GM19025 (cell line): Measurements from ENCODE around the gene EYA4.
"Not testable (repeated sequence)": the region's sequence is repeated elsewhere in the genome, so short reads cannot be mapped to it uniquely, and the experiment has no call there.

Experiments
- ATAC-seq: cut with Tn5 transposase; IDR thresholded peaks from one replicate; pipeline ENCODE4 v1.9.1; 2021; ENCODE audit warnings: mild to moderate bottlenecking, low read depth, moderate library complexity; ENCODE audit not compliant: unreplicated experiment

EYA4 gene

GRCh38 chr6:133393891-133394290 is 152.7 kb downstream of the EYA4 start:
- ATAC-seq, result no peak

GRCh38 chr6:133394630-133395029 is 153.5 kb downstream of the EYA4 start:
- no peak for ATAC-seq

- no peak for ATAC-seq
Observed at GRCh38 chr6:133396233-133396983, 155.3 kb downstream of the EYA4 start.

GRCh38 chr6:133396984-133397348 is 155.8 kb downstream of the EYA4 start:
- ATAC-seq, result no peak

GRCh38 chr6:133397601-133398000 is 156.4 kb downstream of the EYA4 start:
- ATAC-seq, result not testable (repeated sequence)

- ATAC-seq, result no peak
Observed at GRCh38 chr6:133399426-133399825, 158.3 kb downstream of the EYA4 start.

- no peak for ATAC-seq
Observed at GRCh38 chr6:133404151-133404550, 163.0 kb downstream of the EYA4 start.

GRCh38 chr6:133404728-133405127 is 163.6 kb downstream of the EYA4 start:
- no peak for ATAC-seq

- no peak for ATAC-seq
Observed at GRCh38 chr6:133407320-133408100, 166.4 kb downstream of the EYA4 start.

GRCh38 chr6:133408132-133408531 is 167.0 kb downstream of the EYA4 start:
- no peak for ATAC-seq

GRCh38 chr6:133408543-133408942 is 167.4 kb downstream of the EYA4 start:
- ATAC-seq, result no peak

- ATAC-seq, result no peak
Observed at GRCh38 chr6:133410638-133411435, 169.7 kb downstream of the EYA4 start.

- ATAC-seq, result no peak
Observed at GRCh38 chr6:133411757-133412156, 170.6 kb downstream of the EYA4 start.

- ATAC-seq, result no peak
Observed at GRCh38 chr6:133415262-133415661, 174.1 kb downstream of the EYA4 start.

- ATAC-seq, result no peak
Observed at GRCh38 chr6:133418108-133418507, 177.0 kb downstream of the EYA4 start.

GRCh38 chr6:133423242-133423641 is 182.1 kb downstream of the EYA4 start:
- no peak for ATAC-seq

- no peak for ATAC-seq
Observed at GRCh38 chr6:133424359-133424758, 183.2 kb downstream of the EYA4 start.

- no peak for ATAC-seq
Observed at GRCh38 chr6:133426038-133426437, 184.9 kb downstream of the EYA4 start.

- no peak for ATAC-seq
Observed at GRCh38 chr6:133428295-133428694, 187.1 kb downstream of the EYA4 start.

- no peak for ATAC-seq
Observed at GRCh38 chr6:133430530-133430929, 189.4 kb downstream of the EYA4 start.

GRCh38 chr6:133431031-133431430 is 189.9 kb downstream of the EYA4 start:
- ATAC-seq, result no peak
